HG03039 (cell line): Measurements from ENCODE around the gene ADAMTS12.
"Not testable (repeated sequence)": the region's sequence is repeated elsewhere in the genome, so short reads cannot be mapped to it uniquely, and the experiment has no call there.

Source experiments
- ATAC-seq: cut with Tn5 transposase; IDR thresholded peaks from one replicate; pipeline ENCODE4 v1.9.1; 2021; ENCODE audit warnings: mild to moderate bottlenecking, moderate library complexity; ENCODE audit not compliant: unreplicated experiment

The ADAMTS12 gene

GRCh38 chr5:33549982-33550567 is 341.7 kb downstream of the ADAMTS12 start:
- ATAC-seq = no peak

GRCh38 chr5:33539790-33540189 is 352.0 kb downstream of the ADAMTS12 start:
- not testable (repeated sequence) for ATAC-seq

- ATAC-seq = no peak
Measured at GRCh38 chr5:33539212-33539611, 352.6 kb downstream of the ADAMTS12 start.

- ATAC-seq = no peak
Measured at GRCh38 chr5:33538201-33538600, 353.6 kb downstream of the ADAMTS12 start.

- no peak for ATAC-seq
Measured at GRCh38 chr5:33537240-33537639, 354.6 kb downstream of the ADAMTS12 start.

- no peak for ATAC-seq
Measured at GRCh38 chr5:33536802-33537201, 355.0 kb downstream of the ADAMTS12 start.

GRCh38 chr5:33531824-33532223 is 360.0 kb downstream of the ADAMTS12 start:
- no peak for ATAC-seq

- no peak for ATAC-seq
Measured at GRCh38 chr5:33531037-33531298, 360.8 kb downstream of the ADAMTS12 start.

- ATAC-seq = no peak
Measured at GRCh38 chr5:33530183-33531036, 361.4 kb downstream of the ADAMTS12 start.

- no peak for ATAC-seq
Measured at GRCh38 chr5:33527696-33528095, 364.1 kb downstream of the ADAMTS12 start.

GRCh38 chr5:33526755-33527154 is 365.0 kb downstream of the ADAMTS12 start:
- no peak for ATAC-seq

- ATAC-seq = no peak
Measured at GRCh38 chr5:33524476-33524875, 367.3 kb downstream of the ADAMTS12 start.

- ATAC-seq = no peak
Measured at GRCh38 chr5:33523208-33523771, 368.5 kb downstream of the ADAMTS12 start.

- no peak for ATAC-seq
Measured at GRCh38 chr5:33516421-33516820, 375.4 kb downstream of the ADAMTS12 start.

- ATAC-seq = not testable (repeated sequence)
Measured at GRCh38 chr5:33515366-33515765, 376.4 kb downstream of the ADAMTS12 start.

GRCh38 chr5:33513462-33514185 is 378.2 kb downstream of the ADAMTS12 start:
- no peak for ATAC-seq

- ATAC-seq = no peak
Measured at GRCh38 chr5:33509036-33509435, 382.8 kb downstream of the ADAMTS12 start.

GRCh38 chr5:33507426-33507825 is 384.4 kb downstream of the ADAMTS12 start:
- no peak for ATAC-seq

- no peak for ATAC-seq
Measured at GRCh38 chr5:33504570-33504969, 387.2 kb downstream of the ADAMTS12 start.

GRCh38 chr5:33501899-33502298 is 389.9 kb downstream of the ADAMTS12 start:
- no peak for ATAC-seq

GRCh38 chr5:33501260-33501659 is 390.5 kb downstream of the ADAMTS12 start:
- no peak for ATAC-seq

- no peak for ATAC-seq
Measured at GRCh38 chr5:33494466-33494865, 397.3 kb downstream of the ADAMTS12 start.
